Brain pericyte (primary cell): ENCODE data around the gene SLC22A31.

ENCODE experiments used
- DNase-seq: peaks from one replicate; pipeline ENCODE4 v3.0.0-alpha.2; 2012; ENCODE audit warnings: low read depth, low spot score

The SLC22A31 gene

GRCh38 chr16:89179148-89179484 lies 21.2 kb downstream of the SLC22A31 start:
- DNase-seq = no peak

GRCh38 chr16:89178453-89179147 lies 21.7 kb downstream of the SLC22A31 start:
- DNase-seq = no peak

GRCh38 chr16:89177501-89177900 lies 22.8 kb downstream of the SLC22A31 start:
- DNase-seq = no peak

- no peak for DNase-seq
These were observed 23.6 kb downstream of the SLC22A31 start for GRCh38 chr16:89176717-89177116.

- no peak for DNase-seq
These were observed 24.1 kb downstream of the SLC22A31 start for GRCh38 chr16:89176147-89176690.

GRCh38 chr16:89175280-89176146 lies 24.8 kb downstream of the SLC22A31 start:
- DNase-seq = no peak

- DNase-seq = no peak
These were observed 25.5 kb downstream of the SLC22A31 start for GRCh38 chr16:89174877-89175276.

GRCh38 chr16:89174055-89174827 lies 26.1 kb downstream of the SLC22A31 start:
- DNase-seq = no peak

GRCh38 chr16:89173174-89173921 lies 27.0 kb downstream of the SLC22A31 start:
- DNase-seq = no peak

- DNase-seq = no peak
These were observed 27.7 kb downstream of the SLC22A31 start for GRCh38 chr16:89172528-89173173.

- no peak for DNase-seq
These were observed 28.2 kb downstream of the SLC22A31 start for GRCh38 chr16:89172171-89172527.

- no peak for DNase-seq
These were observed 28.8 kb downstream of the SLC22A31 start, which contains the start of gene CDH15 for GRCh38 chr16:89171216-89172170. Gene CDH15, plus strand, starts transcription at chr16:89171748. Its CDS starts 84 bp downstream, at chr16:89171832.

GRCh38 chr16:89170346-89171215 lies 29.8 kb downstream of the SLC22A31 start:
- no peak for DNase-seq

- DNase-seq = no peak
These were observed 30.6 kb downstream of the SLC22A31 start for GRCh38 chr16:89169778-89170177.

GRCh38 chr16:89168381-89169189 lies 31.8 kb downstream of the SLC22A31 start:
- DNase-seq = no peak

GRCh38 chr16:89167425-89167941 lies 32.9 kb downstream of the SLC22A31 start:
- no peak for DNase-seq

GRCh38 chr16:89166696-89167424 lies 33.5 kb downstream of the SLC22A31 start:
- DNase-seq = no peak
